GM19239 (cell line): Measurements from ENCODE around the gene SURF4.

Experiments used
- DNase-seq: peaks from one replicate; pipeline ENCODE4 v3.0.0; 2011; ENCODE audit warnings: low spot score; ENCODE audit not compliant: insufficient read length
- FAIRE-seq: peaks from 2 replicates; lab custom pipeline; 2011; peaks lifted over from hg19 to GRCh38; lab: Jason Lieb, UNC

SURF4 gene

DNA sequence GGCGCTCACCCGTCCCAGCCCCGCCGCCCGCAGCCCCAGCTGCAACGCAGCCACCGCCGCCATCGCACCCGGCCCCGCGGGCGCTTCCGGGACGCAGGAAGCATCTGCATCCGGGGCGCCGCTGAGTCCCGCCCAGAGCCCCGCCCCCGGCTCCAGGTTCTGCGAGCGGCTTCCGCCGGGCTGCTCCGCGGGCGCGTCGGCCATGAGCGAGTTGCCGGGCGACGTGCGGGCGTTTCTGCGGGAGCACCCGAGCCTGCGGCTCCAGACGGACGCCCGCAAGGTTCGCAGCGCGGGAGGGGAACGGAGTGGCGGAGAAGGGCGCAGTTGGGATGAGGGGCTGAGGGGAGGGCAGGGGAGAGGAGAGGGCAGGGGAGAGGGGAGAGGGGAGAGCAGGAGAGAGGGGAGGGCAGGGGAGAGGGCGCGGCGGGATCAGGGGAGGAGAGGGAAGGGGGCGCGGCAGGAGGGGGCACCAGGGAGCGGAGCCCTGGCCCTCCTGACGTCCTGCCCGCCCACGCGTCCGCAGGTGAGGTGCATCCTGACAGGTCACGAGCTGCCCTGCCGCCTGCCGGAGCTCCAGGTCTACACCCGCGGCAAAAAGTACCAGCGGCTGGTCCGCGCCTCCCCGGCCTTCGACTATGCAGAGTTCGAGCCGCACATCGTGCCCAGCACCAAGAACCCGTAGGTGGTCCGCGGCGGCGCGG is 19.3 kb downstream of the SURF4 start, which contains the start of the genes SURF1 and SURF2:
Gene SURF1, minus strand, starts transcription at position 97 of the 701 bp plus-strand sequence. Its CDS starts 34 bp downstream, at position 63.
Gene SURF2, plus strand, starts transcription at position 160 of the 701 bp plus-strand sequence. Its CDS starts 43 bp downstream, at position 203.
- peak; percentile 28 for FAIRE-seq
- DNase-seq: peak; percentile 88

DNA sequence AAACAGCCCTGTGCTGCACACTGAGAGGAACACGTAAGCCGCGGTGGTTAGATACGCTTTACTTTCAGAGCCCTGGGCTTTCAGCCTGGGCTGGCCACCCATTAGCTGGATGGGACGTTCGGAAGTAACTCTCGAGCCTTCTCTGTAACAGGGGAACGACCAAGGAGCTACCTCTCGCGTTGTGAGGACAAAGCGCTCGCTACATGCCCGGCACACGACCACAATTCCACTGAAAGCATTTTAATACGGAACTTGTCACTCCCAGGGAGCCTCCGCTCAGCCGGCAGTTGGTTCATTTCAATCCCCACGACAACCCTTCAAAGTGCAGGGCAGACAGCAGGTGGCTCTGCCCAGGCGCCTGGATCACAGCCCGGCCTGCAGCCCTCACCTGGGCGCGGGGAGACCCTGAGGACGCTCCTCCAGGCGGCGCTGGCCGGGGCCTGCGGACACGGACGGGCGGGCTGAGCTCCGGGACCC is 19.9 kb downstream of the SURF4 start:
- DNase-seq: no peak
- FAIRE-seq: no peak

DNA sequence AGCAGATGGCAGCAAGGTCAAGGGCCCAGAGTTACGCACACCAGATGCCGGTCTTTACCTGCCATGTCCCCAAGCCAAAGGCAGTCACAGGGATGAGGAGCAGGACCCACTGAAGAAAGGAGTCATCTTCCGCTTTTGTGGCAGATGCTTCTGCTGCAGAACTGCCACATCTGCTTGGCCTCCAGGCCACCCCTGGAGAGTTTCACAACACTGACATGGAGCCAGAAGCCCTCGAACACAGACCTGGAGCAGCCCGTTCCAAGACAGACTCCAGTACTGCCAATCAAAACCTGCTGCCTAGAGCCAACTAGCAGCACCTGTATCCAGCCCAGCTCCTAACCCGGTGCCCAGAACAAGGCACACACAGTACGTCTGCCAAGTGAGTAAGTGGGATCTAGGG is 21.1 kb downstream of the SURF4 start:
- DNase-seq: no peak
- no peak for FAIRE-seq

DNA sequence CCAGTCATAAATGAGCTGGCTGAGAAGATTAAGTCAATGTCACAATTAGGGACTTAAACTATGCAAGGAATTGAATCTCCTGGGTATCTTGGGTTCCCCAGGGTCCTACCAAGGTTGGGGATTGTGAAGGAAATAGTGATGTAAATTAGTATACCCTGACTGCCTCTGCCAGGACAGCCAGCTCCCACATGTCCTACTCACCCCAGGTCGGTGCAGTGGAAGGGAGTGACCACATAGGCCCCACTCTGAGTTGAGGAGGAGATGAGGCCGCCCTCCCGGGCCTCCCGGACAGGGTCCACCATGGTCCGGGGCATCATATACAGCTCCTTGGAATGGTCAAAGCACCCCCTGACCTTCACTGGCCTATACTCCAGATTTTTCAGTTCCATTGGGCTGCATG is 22.3 kb downstream of the SURF4 start:
- no peak for FAIRE-seq
- no peak for DNase-seq

DNA sequence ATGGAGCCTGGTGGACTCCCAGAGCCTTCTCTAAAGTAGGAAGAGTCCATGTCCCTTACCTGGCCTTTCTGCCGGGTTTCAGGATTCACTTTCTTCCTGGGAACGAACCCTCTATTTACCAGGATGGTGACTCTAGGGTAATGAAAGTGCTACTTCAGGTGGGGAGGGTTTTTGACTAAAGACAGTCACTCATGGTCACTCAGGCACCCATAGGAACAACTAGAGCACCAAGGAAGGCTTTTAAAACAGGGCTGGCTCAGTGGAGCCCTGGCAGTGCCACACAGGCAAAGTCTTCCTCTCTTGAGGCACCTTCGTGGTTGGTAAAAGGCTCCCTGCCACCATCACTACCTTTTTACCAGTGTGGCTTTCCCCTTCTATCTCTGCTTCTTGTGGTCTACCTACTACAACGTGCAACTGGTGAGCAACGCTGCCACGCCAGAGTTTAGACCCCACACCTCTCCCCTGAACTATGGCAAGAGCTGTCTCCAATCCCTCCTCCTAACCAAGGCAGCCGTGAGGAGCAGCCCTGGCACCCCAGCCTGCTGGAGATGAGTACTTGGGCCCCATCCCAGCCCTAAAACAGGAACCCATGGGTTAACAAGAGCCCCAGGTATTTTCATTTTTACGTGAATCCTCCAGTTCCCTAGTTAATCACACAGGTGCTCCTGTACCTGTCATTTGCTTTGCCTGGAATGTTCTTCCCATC is 23.1 kb downstream of the SURF4 start:
- FAIRE-seq (no peak), DNase-seq (no peak)

DNA sequence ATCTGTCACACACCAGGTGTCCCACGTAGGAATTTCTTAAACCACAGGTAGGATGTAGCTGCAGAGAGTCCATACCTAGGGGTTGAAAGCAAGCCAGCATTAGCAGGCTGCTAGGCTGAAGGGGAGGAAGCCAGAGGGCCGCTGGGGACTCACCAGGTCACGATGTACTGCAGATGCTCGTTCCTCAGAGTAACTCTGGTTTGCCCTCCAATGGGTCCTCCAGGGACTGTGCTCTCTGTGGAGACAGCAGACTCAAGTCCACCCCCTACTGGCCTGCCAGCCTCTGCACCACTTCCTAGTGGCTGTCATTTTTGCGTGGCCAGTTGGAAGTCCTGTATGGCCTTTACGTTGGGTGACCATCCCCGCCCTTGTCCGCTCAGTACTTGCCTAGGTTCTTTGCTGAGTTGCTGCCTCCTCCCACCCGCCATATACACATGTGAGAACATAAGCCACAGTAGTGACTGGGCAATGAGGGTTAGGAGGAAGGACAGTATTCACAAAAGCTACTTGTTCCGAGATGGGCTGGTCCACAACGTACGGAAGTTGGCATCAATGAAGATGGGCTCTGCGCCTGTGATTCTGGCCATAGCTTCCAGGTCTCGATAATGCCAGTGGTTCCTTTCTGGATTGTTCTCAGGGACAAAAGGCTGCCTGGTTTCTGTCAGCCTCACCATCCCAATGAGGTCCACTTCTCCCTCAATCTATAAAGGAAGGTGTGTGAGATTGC is 23.8 kb downstream of the SURF4 start:
- FAIRE-seq: no peak

DNA sequence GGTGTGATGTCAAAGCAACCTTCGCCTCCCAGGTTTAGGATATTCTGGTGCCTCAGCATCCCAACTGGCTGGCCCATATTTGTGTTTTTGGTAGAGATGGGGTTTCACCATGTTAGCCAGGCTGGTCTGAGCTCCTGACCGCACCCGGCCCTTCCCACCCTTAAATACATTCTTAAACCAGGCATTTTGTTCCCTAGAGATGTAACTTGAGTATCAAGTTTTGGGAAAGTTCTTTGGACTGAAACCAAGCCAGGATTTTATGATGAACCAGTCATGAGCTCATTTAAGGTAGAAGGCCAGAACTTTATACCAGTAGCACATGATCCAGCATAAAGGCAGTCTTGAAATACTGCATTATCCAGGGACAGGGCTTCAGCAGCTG is 24.3 kb downstream of the SURF4 start:
- DNase-seq (no peak), FAIRE-seq (no peak)

More for the DNA sequence above, 23.8 kb downstream of the SURF4 start:
- no peak for DNase-seq

DNA sequence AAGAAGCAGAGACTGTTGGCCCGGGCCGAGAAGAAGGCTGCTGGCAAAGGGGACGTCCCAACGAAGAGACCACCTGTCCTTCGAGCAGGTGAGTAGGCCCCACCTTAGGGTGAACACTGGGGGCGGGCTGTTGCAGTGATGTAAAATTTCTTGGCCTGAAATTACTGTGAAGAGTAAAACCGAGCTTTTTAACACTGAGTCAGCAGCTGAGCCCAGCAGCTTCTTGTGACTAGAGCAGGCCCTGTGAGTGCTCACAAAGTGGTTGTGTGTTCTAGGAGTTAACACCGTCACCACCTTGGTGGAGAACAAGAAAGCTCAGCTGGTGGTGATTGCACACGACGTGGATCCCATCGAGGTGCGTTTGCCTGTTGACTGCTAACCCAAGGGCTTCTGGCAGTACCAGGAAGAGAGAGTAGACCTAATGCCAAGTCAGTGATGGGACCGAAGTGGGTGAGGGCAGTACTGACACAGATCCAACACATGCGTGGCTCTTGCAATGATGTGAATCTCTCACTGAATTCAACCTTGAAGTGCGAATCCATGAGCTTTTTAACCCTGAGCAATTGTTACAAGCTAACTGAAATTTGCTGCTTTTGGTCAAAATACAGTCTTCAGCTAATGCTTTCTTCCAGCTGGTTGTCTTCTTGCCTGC is 25.8 kb downstream of the SURF4 start:
- DNase-seq (no peak), FAIRE-seq (no peak)

DNA sequence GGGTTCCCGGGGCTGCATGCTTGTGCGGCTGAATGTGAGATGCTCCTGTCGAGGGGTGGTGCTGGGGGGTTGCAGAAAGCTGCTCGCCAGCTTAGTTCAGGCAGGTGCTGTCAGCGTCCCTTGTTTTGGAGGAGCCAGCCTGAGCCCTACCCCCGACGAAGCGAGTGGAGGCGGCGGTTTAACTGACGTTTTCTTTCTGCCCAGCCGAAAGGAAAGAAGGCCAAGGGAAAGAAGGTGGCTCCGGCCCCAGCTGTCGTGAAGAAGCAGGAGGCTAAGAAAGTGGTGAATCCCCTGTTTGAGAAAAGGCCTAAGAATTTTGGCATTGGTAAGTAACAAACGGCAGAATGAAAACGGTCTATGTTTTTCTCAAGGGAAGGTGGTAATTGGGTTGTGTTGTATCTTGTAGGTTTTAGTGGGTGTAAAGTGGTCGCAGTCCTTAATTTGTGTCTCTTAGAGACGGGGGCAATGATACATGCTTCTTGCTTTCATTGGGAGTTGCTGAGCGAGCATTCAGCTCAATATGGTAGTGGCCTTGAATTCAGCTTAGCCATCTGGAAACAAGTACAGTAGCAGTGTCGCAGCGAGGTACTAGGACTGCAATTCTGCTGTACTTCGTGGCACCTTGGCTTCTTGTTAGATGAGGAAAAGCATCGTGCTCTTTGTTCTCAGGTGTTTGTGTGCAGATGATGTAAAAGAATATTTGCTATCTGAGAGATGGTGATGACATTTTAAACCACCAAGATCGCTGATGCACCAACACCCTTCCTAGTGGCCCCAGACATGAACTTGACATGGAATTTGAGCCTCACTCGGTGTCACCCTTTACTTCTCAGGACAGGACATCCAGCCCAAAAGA is 26.9 kb downstream of the SURF4 start:
- DNase-seq: no peak
- FAIRE-seq: no peak

DNA sequence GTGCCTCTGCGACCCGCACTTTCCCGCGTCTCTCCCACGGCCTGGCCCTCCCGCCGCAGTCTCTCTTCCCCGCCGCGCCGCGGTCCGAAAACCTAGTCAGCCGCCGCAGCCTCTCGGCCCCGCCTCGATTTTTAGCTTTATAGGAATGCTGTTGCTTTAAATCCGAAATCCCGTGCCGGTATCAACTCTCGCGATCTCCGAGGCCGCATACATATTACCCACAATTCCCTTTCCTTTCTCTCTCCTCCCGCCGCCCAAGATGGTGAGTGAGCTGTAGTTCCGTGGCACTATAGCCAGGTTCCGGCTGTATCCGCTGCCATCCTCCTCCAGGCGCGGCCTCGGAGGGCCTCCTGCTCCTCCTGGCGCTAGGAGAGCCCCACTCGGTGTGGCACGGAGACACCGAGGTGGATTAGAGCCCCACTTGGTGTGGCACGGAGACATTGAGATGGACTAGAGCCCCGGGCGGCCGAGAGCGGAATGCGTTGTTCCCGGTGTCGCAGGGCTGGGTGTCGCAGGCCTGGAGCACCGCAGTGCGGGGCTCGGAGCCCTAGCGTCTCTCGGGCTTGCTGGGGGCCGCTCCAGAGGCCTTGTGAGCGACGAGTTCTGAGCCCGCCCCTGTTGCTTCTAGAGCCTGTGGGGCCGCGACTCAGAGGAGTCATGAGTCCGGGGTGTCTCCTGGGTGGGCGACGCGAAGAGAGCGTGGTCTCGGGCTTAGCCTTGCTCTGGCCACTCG is 27.7 kb downstream of the SURF4 start, which contains the start of the genes MED22 and RPL7A:
Gene MED22, minus strand, starts transcription at position 147 of the 733 bp plus-strand sequence. CDS start 1,469 bp downstream, outside the sequence.
Gene RPL7A, plus strand, starts transcription at position 234 of the 733 bp plus-strand sequence. Its CDS starts 26 bp downstream, at position 260.
- FAIRE-seq: peak; percentile 95
- peak; percentile 88 for DNase-seq

DNA sequence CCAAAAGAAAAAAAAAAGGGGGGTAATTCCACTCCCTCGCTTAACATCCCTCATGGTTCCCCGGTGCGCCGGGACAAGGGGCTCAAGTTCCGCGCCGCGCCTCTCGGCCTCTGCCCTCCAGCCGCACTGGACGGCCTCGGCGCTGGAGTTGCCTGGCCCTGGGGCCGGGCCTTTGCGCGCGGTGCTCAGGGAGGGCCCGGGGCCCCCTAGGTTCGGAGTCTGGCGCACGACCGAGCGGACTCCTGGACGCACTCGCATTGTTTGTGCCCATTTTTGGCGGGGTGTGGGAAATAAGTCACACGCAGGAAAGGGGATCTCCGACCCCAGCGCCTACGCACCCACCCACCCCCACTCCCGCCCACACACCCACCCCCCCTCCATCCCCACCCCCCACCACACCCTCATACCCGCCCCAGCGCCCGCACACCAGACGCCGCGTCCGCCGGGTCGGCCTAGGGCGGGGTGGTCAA is 28.3 kb downstream of the SURF4 start:
- DNase-seq: peak; percentile 48
- FAIRE-seq: no peak

DNA sequence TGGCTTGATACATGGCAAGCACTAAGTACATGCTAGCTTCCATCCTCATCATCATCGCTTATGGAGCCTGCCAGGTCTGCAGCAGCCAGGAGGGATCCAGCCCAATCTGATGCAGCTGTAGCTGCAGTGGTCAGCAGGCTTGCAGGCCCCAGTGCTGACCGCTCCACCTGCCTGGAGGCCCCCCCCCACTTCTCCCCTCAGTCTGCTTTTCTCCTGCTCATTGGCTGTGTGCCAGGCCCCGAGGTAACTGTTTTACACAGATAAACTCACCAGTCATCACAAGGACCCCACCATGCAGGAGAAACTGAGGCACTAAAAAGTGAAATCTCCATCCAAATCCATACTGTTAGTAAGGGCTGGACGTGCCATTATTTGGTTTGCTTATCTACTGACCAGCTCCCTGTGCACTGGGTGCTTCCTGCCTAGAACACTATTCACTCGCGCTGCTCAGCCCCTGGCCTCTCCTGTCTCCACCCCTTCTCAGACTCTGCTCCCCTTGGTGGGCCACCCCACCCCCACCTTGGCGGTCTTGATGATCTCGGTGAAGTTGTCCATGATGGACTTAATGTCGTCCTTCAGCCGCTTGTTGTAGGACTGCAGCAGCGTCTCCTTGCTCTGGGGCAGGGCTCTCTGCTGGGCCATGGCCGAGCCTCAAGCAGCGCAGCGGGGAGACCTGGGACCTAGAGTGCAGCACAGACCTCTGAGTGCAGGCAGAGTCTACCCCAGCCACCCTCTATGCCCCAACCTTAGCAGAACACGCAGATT is 29.7 kb downstream of the SURF4 start:
- DNase-seq: no peak
- peak; percentile 4 for FAIRE-seq

DNA sequence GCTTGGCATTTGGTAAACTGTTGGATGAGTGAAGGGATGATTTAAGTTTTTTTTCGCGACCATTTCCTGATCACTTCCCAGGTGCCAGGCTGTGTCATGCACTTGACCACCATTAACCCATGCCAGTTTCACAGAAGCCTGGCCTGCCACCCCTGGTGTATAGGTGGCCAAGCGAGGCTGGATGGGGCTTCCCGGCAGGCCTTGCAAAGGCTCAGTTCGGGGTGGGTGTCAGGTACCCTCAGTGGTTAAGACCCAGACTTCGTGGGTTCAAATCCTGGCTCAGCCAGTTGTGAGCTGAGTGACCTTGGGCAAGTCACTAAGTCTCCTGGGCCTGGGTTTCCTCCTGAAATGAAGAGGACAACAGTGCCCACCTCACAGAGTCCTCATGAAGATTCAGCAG is 30.3 kb downstream of the SURF4 start:
- no peak for FAIRE-seq
- no peak for DNase-seq

DNA sequence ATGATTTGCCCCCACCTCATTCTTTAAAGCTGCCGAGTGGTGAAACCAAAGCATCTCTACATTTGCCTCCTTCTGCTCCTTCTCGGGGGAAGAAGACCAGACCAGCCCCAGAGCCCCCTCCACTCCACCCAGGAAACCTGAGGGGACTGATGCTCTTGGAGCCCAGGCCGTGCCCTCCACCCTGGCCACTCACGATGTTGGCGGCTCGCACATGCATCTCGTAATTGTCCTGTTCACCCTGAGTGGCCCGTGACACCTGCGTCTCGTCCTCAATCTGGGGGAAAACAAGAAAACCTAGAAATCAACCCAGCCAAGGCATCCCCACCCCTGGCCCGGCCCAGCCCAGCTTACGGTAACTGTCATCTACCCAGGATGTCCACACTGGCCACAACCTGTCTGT is 30.9 kb downstream of the SURF4 start:
- DNase-seq (no peak), FAIRE-seq (no peak)

DNA sequence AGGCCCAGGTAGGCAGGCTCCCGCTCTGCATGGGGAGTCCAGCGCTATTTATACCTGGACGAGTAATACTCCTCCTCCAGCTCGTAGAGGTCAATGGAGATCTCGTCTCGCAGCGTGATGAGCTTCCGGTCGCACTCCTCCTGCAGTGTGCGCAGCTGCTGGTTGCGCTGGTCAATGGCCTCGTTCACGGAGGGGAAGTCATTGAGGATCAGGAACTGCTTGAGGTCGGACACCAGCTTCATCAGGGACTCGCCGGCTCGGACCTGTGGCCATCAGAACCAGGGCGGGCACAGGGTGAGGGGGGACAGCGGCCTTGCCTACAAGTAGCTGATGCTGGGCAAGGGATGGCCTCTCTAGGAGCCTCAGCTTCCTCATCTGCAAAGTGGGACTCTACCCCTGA is 31.8 kb downstream of the SURF4 start:
- FAIRE-seq: no peak
- DNase-seq: no peak

DNA sequence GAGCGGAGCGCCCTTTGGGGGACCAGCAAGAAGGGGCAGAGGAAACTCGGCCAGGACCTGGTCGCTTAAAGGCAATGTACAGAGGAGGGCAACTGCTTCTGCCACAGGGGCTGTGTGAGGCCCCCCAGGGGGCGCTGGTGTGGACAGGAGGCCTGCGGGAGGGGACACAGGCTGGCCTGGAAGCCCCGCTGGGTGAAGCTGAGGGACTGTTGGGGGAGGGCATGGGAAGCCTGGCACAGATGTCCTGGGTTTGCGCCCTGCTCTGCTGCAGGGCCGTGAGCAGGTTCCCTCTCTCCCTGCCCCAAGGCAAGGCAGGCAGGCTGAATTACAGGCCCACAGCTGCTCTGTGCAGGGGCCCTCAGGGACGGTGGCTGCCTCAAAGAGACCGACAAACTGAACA is 33.3 kb downstream of the SURF4 start:
- DNase-seq (no peak), FAIRE-seq (no peak)

DNA sequence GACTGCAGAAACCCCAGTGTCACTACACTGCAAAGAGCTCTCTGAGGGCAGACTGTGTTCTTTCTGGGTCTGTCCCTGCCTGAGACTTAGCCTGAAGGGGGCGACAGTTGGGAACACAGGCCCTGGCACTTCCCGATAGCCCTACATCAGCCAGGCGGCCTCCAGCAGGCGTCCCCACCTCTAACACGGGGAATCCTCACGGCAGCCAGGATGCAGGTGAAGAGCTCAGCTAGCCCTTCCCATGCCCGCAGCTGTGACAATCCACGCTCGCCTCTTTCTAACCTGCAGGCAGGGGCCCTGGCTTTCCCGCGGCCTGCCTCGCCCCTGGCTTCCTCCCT is 33.8 kb downstream of the SURF4 start:
- no peak for FAIRE-seq

More for the DNA sequence above, 33.8 kb downstream of the SURF4 start:
- DNase-seq: no peak
